Natural killer cell (primary cell): ENCODE data around the gene MRPS17. TPM values are rescaled to one million over a fixed set of nuclear protein-coding genes. Genes with fewer than 3 reads are reported as not detected.

Source experiments
- ATAC-seq, 3 donors: fragments of 150-1000 bp in 2 of 3; fragments of 200-7000 bp in 1 of 3; cut with Tn5 transposase; 1 replicate in 1 of 3; 2 replicates in 2 of 3; pipeline ENCODE4 v1.10.0; 2021; ENCODE audit warnings: mild to moderate bottlenecking in 2 of 3, moderate library complexity in 2 of 3
- DNase-seq, 2 donors: peaks; one replicate each; pipeline versions ENCODE4 v3.0.0 to v3.0.0-alpha.2; 2013 to 2021; ENCODE audit warnings: mixed read lengths in 1 of 2
- H3K27ac ChIP-seq: one replicate; pipeline ENCODE4 v1.5.1; 2013; ENCODE audit warnings: mild to moderate bottlenecking, low read length
- H3K27me3 ChIP-seq: one replicate; pipeline ENCODE4 v1.6.1; 2013; ENCODE audit warnings: low read length; ENCODE audit not compliant: control insufficient read depth, insufficient read depth
- H3K36me3 ChIP-seq: one replicate; pipeline ENCODE4 v1.6.1; 2013; ENCODE audit warnings: low read length; ENCODE audit not compliant: control insufficient read depth, insufficient read depth
- H3K4me1 ChIP-seq: one replicate; pipeline ENCODE4 v1.6.1; 2013; ENCODE audit warnings: low read length; ENCODE audit not compliant: control insufficient read depth, insufficient read depth
- H3K4me3 ChIP-seq: one replicate; pipeline ENCODE4 v1.5.1; 2013; ENCODE audit warnings: low read length
- H3K9me3 ChIP-seq: one replicate; pipeline ENCODE4 v1.6.1; 2013; ENCODE audit warnings: low read length; ENCODE audit not compliant: control insufficient read depth, insufficient read depth
- H3K27ac Mint-ChIP-seq, 2 donors: one replicate each; pipeline ENCODE4 v1.8.0; 2022; ENCODE audit warnings: mild to moderate bottlenecking in 2 of 2, mixed read lengths in 2 of 2, moderate library complexity in 1 of 2
- H3K27me3 Mint-ChIP-seq, 2 donors: one replicate each; pipeline ENCODE4 v1.8.0; 2022; ENCODE audit warnings: low read depth in 2 of 2, mixed read lengths in 2 of 2
- H3K36me3 Mint-ChIP-seq: one replicate; pipeline ENCODE4 v1.8.0; 2022; ENCODE audit warnings: mixed read lengths
- H3K4me1 Mint-ChIP-seq, 2 donors: one replicate each; pipeline ENCODE4 v1.8.0; 2022; ENCODE audit warnings: mixed read lengths in 2 of 2
- H3K4me3 Mint-ChIP-seq: one replicate; pipeline ENCODE4 v1.8.0; 2022; ENCODE audit warnings: mild to moderate bottlenecking, moderate library complexity, mixed read lengths
- H3K9me3 Mint-ChIP-seq, 2 donors: one replicate each; pipeline ENCODE4 v1.8.0; 2022; ENCODE audit warnings: mixed read lengths in 2 of 2
- WGBS: methylation state at CpG from one replicate; pipeline ENCODE4 v1.1.7; 2013; ENCODE audit warnings: missing lambda C conversion rate; ENCODE audit not compliant: insufficient coverage; 5-methylcytosine and 5-hydroxymethylcytosine counted together
- intact Hi-C: fragments of 100-400 bp; cut with micrococcal nuclease; formaldehyde crosslinking; loops from one replicate; pipeline ENCODE4 v1.14.2; 2022
- total RNA-seq, 4 donors: library from RNA; stranded (reverse); fragments of 120-200 nt in 1 of 4; gene quantifications; one replicate each; pipeline versions ENCODE4 v1.2.3 to v1.2.4, GENCODE V29; 2013 to 2022
- TF ChIP-seq, protein P1 (sequence below): fragments of 200-600 bp; IDR thresholded peaks from one replicate; pipeline ENCODE4 v1.8.0; 2022; ENCODE audit warnings: antibody characterized with exemption

The MRPS17 gene
- total RNA-seq, 3 donors from 2014 or later (not counting 1 experiment from before 2014, with no cell fraction given), result 6.8 to 12.0 (median 10.4) TPM

DNA sequence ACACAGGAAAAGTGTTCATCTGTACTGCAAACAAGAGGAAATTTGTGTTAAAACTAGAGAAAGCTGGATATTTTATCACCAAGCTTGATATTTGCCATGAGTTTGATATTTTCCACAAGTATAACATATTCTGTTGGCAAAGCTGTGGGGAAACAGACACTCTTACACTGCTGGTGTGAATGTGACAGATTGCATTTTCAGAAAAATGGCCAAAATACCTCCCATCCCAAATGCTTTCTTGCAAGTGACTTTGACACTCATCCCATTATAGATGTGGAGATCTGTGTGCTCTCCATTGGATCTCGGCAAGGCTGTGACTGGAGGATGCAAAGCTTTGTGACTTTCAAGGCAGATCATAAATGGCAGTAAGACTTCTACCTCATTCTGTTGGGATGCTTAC is 33.9 kb upstream of the MRPS17 start:
- Mint-ChIP-seq H3K27ac (no peak overlapping the region), H3K27me3 (no peaks in the 10 kb centered on the region)

DNA sequence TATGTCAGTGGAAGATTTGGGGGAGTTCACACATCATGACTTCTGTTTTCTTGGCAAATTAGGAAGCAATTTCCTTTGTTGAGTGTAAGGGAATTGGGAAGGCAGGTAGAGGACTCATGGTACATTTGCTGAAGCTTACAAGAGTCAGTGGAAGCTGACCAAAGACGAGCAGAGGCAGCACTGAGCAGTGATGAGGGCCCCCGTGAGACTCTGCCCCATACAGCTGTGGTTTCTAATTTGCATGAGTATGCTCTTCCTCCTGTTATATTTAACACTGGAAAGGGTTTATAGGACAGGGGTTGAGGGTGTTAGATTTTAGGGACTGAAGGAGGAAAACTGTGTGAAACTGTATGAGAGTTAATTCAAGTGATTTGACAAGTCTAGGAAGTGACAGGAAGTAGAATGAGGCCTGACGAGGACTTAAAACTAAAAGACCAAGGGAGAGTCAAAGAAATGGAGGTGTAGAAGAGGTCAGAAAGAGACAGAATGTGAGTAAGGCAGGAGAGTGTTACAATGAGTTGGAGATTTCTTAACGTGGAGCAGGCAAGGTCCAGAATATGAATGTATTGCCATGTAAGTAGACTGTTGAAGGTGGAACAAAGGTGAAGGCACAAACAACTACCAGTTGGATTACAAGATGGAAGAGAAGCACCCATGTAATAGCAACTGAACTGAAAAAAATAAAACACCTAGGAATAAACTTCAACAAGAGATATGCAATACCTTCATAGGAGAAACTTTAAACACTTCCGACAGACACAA is 23.5 kb upstream of the MRPS17 start:
- no peaks in the 10 kb centered on the region for H3K4me1 Mint-ChIP-seq
- no peak overlapping the region for H3K27ac Mint-ChIP-seq
- 79% methylated on average over 5 of the region's 5 CpGs for WGBS
- no peak for ATAC-seq
- no peak overlapping the region for H3K27ac ChIP-seq
- no peaks in the 10 kb centered on the region for H3K9me3 Mint-ChIP-seq
- intact Hi-C loops, result no loop called here
- no peaks in the 10 kb centered on the region for H3K27me3 ChIP-seq
- H3K4me3 ChIP-seq, result no peak overlapping the region
- H3K4me3 Mint-ChIP-seq, result no peak overlapping the region
- H3K4me1 ChIP-seq, result no peaks in the 10 kb centered on the region
- no peaks in the 10 kb centered on the region for H3K36me3 ChIP-seq
- no peaks in the 10 kb centered on the region for H3K9me3 ChIP-seq
- H3K27me3 Mint-ChIP-seq, result no peaks in the 10 kb centered on the region
- H3K36me3 Mint-ChIP-seq, result no peaks in the 10 kb centered on the region
- TF ChIP-seq, protein P1, sequence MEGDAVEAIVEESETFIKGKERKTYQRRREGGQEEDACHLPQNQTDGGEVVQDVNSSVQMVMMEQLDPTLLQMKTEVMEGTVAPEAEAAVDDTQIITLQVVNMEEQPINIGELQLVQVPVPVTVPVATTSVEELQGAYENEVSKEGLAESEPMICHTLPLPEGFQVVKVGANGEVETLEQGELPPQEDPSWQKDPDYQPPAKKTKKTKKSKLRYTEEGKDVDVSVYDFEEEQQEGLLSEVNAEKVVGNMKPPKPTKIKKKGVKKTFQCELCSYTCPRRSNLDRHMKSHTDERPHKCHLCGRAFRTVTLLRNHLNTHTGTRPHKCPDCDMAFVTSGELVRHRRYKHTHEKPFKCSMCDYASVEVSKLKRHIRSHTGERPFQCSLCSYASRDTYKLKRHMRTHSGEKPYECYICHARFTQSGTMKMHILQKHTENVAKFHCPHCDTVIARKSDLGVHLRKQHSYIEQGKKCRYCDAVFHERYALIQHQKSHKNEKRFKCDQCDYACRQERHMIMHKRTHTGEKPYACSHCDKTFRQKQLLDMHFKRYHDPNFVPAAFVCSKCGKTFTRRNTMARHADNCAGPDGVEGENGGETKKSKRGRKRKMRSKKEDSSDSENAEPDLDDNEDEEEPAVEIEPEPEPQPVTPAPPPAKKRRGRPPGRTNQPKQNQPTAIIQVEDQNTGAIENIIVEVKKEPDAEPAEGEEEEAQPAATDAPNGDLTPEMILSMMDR, result no peak
- DNase-seq, result no peak

More for the DNA sequence above, 33.9 kb upstream of the MRPS17 start:
- no peaks in the 10 kb centered on the region for H3K4me1 ChIP-seq
- Mint-ChIP-seq H3K36me3 (no peaks in the 10 kb centered on the region), H3K4me3 (no peak overlapping the region), H3K9me3 (no peaks in the 10 kb centered on the region), H3K4me1 (no peaks in the 10 kb centered on the region)
- no peak for DNase-seq
- H3K27ac ChIP-seq, result no peak overlapping the region
- 100% methylated on average over 1 of the region's 1 CpG for WGBS
- H3K9me3 ChIP-seq, result no peaks in the 10 kb centered on the region
- intact Hi-C loops, result no loop called here
- TF ChIP-seq, protein P1, result no peak
- no peak for ATAC-seq
- H3K4me3 ChIP-seq, result no peak overlapping the region
- no peaks in the 10 kb centered on the region for H3K27me3 ChIP-seq
- H3K36me3 ChIP-seq, result no peaks in the 10 kb centered on the region

DNA sequence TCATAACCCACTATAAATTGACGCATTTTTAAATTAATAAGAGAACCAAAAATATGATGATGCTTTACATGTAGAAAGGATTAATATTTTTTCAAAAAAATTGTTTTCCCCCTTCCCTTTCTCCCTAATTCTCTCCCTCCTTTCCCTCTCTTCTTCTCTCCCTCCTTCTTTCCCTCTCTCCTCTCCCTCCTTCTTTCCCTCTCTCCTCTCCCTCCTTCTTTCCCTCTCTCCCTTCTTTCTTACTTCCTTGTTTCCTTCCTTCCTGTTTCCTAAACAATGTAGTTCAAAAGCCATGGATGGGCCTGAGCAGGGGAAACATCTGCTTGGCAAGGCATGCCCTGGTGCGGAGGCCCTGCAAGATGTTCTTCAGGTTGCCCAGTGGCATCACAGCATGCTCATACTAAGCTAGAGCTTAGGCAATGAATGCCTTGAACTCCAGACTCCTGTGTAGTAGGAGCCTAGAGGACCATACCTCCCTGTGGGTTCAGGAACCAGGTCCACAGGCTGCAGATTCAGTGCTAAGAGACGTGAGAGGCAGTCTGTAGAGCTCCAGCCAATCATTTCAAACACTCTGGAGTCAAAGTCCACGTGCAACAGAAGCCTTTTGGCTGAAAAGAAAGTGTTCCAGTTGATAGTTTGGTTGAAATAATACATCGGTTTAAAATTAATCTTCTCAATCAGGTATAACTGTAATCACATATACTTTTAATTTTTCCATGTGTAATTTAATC is 20.1 kb upstream of the MRPS17 start:
- no peak overlapping the region for H3K27ac ChIP-seq
- peaks cover 3% of the 10 kb centered on the region for H3K9me3 ChIP-seq
- no peak overlapping the region for H3K4me3 Mint-ChIP-seq
- no peaks in the 10 kb centered on the region for H3K9me3 Mint-ChIP-seq
- intact Hi-C loops, result no loop called here
- no peaks in the 10 kb centered on the region for H3K27me3 ChIP-seq
- no peak overlapping the region for H3K27ac Mint-ChIP-seq
- H3K27me3 Mint-ChIP-seq, result no peaks in the 10 kb centered on the region
- no peaks in the 10 kb centered on the region for H3K4me1 Mint-ChIP-seq
- DNase-seq (no peak), ATAC-seq (no peak)
- H3K4me3 ChIP-seq, result no peak overlapping the region
- H3K36me3 ChIP-seq, result no peaks in the 10 kb centered on the region
- no peaks in the 10 kb centered on the region for H3K36me3 Mint-ChIP-seq
- WGBS, result 58% methylated on average over 3 of the region's 5 CpGs
- TF ChIP-seq, protein P1, result no peak
- no peaks in the 10 kb centered on the region for H3K4me1 ChIP-seq
